Dedifferentiated amniotic fluid mesenchymal stem cell (primary cell): ENCODE measurements around the gene ARHGAP6.
A peak's percentile ranks its signal among the peaks of the same experiment; 100 is the strongest.
"Not testable (repeated sequence)": the region's sequence is repeated elsewhere in the genome, so short reads cannot be mapped to it uniquely, and the experiment has no call there.

Experiments
- DNase-seq: peaks from one replicate; pipeline ENCODE4 v3.0.0-alpha.2; 2016; ENCODE audit errors: extremely low spot score

ARHGAP6 gene

GRCh38 chrX:11532291-11533078, 133.2 kb downstream of the ARHGAP6 start:
- no peak for DNase-seq

DNA sequence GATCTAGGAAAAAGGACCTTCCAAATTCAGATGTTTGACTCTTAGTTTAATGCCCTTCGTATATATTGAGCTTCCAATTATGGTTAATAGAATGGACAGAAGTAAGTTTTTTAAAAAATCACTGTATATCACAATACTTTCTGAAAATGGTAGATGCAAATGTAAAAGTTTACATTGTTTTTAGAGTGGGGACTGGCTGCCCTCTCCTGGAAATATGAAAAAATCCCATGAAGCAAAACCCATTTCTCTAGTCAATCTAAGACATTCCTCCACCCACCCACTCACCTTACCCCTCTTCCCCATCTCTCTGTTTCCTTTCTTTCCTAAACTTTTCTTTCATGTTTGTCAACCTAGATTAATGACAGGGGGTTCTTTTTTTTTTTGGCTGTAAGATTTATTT, 134.5 kb downstream of the ARHGAP6 start:
- no peak for DNase-seq

DNA sequence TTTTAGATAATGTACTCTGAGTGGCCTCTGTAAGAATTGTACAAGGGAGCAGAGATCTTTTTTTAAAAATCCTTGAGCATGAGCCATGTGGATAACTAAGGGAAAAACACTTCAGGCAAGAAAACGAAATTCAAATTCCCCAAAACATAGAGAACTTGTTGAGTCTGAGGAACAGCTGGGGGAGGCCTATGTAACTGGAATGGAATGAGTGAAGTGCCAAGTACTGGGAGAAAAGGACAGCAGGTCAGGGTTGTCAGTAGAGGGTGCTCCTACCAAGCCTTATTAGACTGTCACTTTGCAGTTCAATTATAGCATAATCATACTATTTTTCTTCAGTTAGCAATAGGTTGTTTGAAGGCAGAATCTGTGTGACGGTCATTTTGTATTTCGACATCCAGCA, 135.1 kb downstream of the ARHGAP6 start:
- DNase-seq = no peak

GRCh38 chrX:11528623-11529022, 137.1 kb downstream of the ARHGAP6 start:
- DNase-seq = no peak

DNA sequence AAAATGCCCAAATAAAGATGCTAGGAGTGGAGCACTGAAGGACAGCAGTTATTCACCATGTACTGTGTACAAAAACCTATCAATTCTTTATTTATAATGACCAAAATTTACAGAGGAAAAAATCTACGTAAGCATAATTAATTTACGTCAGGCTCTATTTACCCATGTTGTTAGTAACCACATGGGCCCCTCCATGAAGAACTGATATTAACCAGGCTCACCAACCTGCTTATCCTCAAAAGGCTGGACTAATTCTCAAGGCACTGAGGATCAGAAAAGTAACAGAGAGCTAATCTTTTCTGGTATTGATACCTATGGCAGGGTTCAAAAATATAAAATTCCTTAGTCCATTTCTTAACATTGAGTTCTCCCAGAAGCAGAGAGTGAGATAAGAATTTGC, 140.0 kb downstream of the ARHGAP6 start:
- DNase-seq = no peak

GRCh38 chrX:11519234-11519633, 146.5 kb downstream of the ARHGAP6 start:
- DNase-seq = not testable (repeated sequence)

- DNase-seq = peak; percentile 20
Measured at GRCh38 chrX:11509786-11510185, 155.9 kb downstream of the ARHGAP6 start.

DNA sequence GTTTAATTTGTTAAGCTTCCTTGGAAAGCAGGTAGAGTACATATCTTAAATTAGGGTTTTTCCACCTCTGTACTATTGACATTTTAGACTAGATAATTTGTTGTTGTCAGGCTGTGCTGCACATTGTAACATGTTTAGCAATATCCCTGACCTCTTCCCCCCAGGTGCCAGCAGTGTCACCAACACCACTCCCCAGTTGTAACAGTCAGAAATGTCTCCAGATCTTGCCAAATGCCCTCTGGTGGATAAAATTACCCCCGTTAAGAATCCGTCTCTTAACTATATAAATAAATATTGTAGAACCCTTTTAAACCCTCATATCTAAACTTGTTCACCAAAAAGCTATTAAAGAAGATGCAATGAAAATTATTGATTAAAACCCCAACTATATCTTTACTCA, 161.5 kb downstream of the ARHGAP6 start:
- no peak for DNase-seq

- DNase-seq = peak; percentile 56
Measured at GRCh38 chrX:11499076-11500044, 166.4 kb downstream of the ARHGAP6 start.

DNA sequence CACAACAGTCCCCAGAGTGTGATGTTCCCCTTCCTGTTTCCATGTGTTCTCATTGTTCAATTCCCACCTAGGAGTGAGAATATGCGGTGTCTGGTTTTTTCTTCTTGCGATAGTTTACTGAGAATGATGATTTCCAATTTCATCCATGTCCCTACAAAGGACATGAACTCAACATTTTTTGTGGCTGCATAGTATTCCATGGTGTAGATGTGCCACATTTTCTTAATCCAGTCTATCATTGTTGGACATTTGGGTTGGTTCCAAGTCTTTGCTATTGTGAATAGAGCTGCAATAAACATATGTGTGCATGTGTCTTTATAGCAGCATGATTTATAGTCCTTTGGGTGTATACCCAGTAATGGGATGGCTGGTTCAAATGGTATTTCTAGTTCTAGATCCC, 174.3 kb downstream of the ARHGAP6 start:
- not testable (repeated sequence) for DNase-seq

DNA sequence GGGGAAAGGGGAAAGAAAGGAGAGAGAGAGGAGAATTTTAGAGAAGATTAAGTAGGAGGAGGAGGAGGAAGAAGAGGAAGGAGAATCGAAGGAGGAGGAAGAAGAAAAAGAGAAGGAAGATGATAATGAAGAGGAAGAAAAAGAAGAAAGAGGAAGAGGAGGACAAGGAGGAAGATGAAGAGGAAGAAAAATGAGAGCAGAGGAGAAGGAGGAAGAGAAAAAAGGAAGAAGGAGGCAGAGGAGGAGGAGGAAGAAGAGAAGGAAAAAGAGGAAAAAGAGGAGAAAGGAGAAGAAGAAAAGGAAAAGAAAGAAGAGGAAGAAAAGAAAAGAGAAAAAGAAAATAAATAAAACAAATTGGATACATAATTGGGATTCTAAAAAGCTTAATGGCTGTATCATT, 181.4 kb downstream of the ARHGAP6 start:
- DNase-seq = no peak

DNA sequence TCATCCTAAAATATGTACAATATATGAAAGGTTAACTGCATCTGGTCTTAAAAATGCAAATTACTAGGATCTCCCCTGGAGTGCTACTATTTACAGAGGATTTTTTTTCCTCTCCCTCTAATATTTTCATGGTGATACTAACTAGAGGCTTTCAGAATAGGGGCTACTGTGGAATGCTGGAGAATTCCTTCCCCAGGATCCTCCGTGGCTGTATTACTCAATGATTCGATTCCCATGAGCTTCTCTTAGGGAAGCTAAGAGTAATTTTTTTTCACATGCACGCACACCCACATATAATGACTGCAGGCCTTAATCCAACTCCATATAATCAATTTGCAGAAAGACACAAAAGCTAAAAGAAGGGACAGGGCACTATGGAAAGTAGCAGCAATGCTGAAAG, 184.7 kb downstream of the ARHGAP6 start:
- DNase-seq = no peak

DNA sequence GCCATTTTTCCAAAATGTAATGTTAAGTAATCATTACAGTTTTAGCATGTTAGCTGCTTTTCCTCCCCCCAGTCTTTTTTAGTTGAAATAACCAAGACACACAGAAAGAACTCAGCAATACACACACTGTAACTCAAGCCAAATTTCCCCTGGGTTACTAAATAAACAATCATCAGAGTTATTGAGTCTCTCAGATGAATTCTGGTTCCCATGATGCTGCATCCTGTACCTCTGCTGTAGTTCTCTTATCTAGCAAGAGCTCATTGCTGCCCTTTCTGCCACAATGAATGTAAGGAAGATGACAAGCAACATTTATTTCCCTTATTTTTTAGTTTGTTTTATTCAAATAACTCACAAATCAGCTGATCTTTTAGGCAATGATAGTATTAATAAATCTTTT, 185.1 kb downstream of the ARHGAP6 start:
- no peak for DNase-seq

DNA sequence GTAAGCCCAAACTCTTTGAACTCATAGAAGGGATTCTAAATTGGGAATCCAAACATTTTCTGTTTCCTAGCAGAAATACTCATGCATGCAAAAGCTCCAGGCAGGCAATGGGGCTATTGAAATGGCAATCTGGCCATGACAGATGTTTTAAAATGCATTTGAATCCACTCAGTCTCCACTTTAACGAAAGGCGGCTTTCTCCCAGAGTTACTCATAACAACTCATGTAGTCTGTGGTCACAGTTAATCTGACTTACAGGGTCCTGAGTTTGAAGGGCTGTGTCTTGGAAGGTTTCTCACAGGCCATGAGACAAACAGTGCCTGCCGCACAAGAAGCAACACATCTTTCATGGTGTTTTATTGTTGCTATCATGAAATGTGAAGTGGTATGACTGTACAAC, 186.8 kb downstream of the ARHGAP6 start:
- no peak for DNase-seq

DNA sequence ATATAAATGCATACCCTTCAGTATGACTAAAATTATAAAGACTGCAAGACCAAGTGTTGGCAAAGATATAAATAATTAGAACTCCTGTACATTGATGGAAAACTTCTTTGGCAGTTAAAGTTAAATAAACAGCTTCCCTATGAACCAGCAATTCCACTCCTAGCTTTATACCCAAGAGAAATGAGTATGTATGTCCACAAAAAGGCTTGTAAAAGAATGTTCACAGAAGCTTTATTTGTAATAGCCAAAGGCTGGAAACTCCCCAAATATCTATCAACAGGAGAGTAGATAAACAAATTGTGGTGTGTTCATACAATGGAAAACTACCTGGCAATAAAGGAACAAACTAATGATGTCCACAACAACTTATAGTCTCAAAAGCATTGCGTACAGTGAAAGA, 187.7 kb downstream of the ARHGAP6 start:
- DNase-seq = no peak

GRCh38 chrX:11474576-11474975, 191.1 kb downstream of the ARHGAP6 start:
- DNase-seq = no peak

- DNase-seq = no peak
Measured at GRCh38 chrX:11474021-11474420, 191.7 kb downstream of the ARHGAP6 start.

- no peak for DNase-seq
Measured at GRCh38 chrX:11472879-11473278, 192.8 kb downstream of the ARHGAP6 start.

- no peak for DNase-seq
Measured at GRCh38 chrX:11472381-11472780, 193.3 kb downstream of the ARHGAP6 start.

GRCh38 chrX:11470250-11470974, 195.3 kb downstream of the ARHGAP6 start:
- peak; percentile 67 for DNase-seq

DNA sequence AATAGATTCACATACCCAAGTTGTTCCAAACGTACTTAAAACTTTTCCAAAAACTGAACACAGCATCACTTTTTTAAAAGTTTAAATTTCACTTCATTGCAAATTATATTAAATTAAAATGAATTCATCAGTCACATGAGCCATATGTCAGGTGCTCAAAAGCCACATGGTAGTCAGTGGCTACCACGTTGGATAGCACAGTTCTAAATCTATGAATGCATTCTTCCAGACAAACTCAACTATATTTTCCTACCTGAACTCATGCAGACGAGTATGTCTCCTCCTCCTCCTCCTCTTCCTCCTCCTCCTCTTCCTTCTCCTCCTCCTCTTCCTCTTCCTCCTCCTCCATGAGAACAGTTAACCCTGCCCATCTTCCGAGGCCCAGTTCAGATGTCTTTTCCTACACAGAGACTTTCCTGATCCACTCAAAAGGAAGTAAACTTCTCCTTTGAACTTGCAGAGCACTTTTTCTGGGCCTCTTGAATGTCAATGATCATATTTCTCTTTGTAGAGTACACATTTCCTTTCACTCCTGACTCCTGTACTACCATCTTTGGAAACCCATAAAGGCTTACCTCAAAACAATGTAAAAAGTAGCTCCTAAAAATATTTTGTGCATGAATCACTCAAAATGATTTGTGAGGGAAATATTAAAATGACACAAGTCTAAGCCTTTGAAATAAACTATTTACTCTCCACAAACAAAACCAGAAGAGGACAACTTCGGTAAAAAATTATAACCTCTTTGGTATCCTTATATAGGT, 199.9 kb downstream of the ARHGAP6 start:
- DNase-seq = no peak
